Gastroesophageal sphincter (tissue), 4 donors: ENCODE data around the gene APOBEC2. TPM values are rescaled to one million over a fixed set of nuclear protein-coding genes. Genes with fewer than 3 reads are reported as not detected.

Source experiments
- ATAC-seq: fragments of 150-250 bp; one replicate; pipeline ENCODE4 v1.9.1; 2016; ENCODE audit warnings: mild to moderate bottlenecking, moderate library complexity
- H3K27ac ChIP-seq, 4 donors: fragments of 200-600 bp; sonication (generic) in 3 of 4; 1 replicate in 3 of 4; 2 replicates in 1 of 4; pipeline ENCODE4 v1.5.1; 2016 to 2019
- H3K27me3 ChIP-seq: fragments of 200-600 bp; sonication (generic); one replicate; pipeline ENCODE4 v1.5.1; 2019
- H3K36me3 ChIP-seq, 2 donors: fragments of 200-600 bp; sonication (generic); one replicate each; pipeline ENCODE4 v1.5.1; 2019; ENCODE audit warnings: control low read depth in 1 of 2
- H3K4me1 ChIP-seq, 3 donors: fragments of 200-600 bp; sonication (generic); 1 replicate in 2 of 3; 2 replicates in 1 of 3; pipeline ENCODE4 v1.5.1; 2016 to 2019; ENCODE audit warnings: control low read depth in 2 of 3
- H3K4me3 ChIP-seq, 2 donors: fragments of 200-600 bp; sonication (generic); one replicate each; pipeline ENCODE4 v1.5.1; 2019; ENCODE audit warnings: mild to moderate bottlenecking in 1 of 2, moderate library complexity in 1 of 2
- H3K9me3 ChIP-seq, 3 donors: fragments of 200-600 bp; sonication (generic); one replicate each; pipeline ENCODE4 v1.5.1; 2017 to 2019; ENCODE audit warnings: control low read depth in 2 of 3
- CTCF ChIP-seq, 4 experiments: fragments of 200-600 bp in 2 of 4; fragments of 450-650 bp in 2 of 4; sonication (generic) in 1 of 4; IDR thresholded peaks; one replicate each; pipeline ENCODE4 v1.5.1; 2017 to 2019; ENCODE audit warnings: antibody characterized with exemption in 4 of 4, mild to moderate bottlenecking in 2 of 4, moderate library complexity in 2 of 4
- EP300 ChIP-seq: sonication (generic); formaldehyde crosslinking; IDR thresholded peaks from one replicate; pipeline ENCODE4 v1.6.1; 2017; ENCODE audit warnings: antibody characterized with exemption, mild to moderate bottlenecking
- POLR2A ChIP-seq, 2 donors: fragments of 450-650 bp; IDR thresholded peaks; one replicate each; pipeline ENCODE4 v1.6.1; 2017; ENCODE audit warnings: antibody characterized with exemption in 2 of 2, mild to moderate bottlenecking in 2 of 2, moderate library complexity in 1 of 2
- POLR2AphosphoS5 ChIP-seq: sonication (generic); formaldehyde crosslinking; IDR thresholded peaks from one replicate; pipeline ENCODE4 v1.6.1; 2017; ENCODE audit warnings: antibody characterized with exemption
- WGBS, 2 donors: methylation state at CpG; one replicate each; pipeline ENCODE4 v1.1.5; 2018; ENCODE audit warnings: low coverage in 1 of 2; 5-methylcytosine and 5-hydroxymethylcytosine counted together
- total RNA-seq, 4 donors: library from RNA; depleted of rRNA; stranded (reverse); fragments of >200 nt; gene quantifications; one replicate each; pipeline ENCODE4 v1.1.0, GENCODE V29; 2016

The APOBEC2 gene
- total RNA-seq, 4 donors from 2014 or later = 0.37 to 1.8 (median 0.72) TPM

GRCh38 chr6:41049955-41050354, 3.0 kb upstream of the APOBEC2 start:
- WGBS, 2 donors = 74 to 80% methylated on average over 5 to 7 of the region's 7 CpGs
- H3K27me3 ChIP-seq = no peaks in the 10 kb centered on the region
- H3K4me1 ChIP-seq = peaks cover 0 to 19% (median 0%) of the 10 kb centered on the region in 3 donors
- ATAC-seq = no peak
- no peak for TF ChIP-seq POLR2AphosphoS5
- no peak for TF ChIP-seq POLR2A (IDR thresholded peaks at IDR 0.05)
- TF ChIP-seq CTCF (IDR thresholded peaks at IDR 0.05) = no peak
- TF ChIP-seq EP300 = no peak
- no peaks in the 10 kb centered on the region for H3K9me3 ChIP-seq
- H3K27ac ChIP-seq = no peak overlapping the region
- no peak overlapping the region for H3K4me3 ChIP-seq
- no peaks in the 10 kb centered on the region for H3K36me3 ChIP-seq

DNA sequence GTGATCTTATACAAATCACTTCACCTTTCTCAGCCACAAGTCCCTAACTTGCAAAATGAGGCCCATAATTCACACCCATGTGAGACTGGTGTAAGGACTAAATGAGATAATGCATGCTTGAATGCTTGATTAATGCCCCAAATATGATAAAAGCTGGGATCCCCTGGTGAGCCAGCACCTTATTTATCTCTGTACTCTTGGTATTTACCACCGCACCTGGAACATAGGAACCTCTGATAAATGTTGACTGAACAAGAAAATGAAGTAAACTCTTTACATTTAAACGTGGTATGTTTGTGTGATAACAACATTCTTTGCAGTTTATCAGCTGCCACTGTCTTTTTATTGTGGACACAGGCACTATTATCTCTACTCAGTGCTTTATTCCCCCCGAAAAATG, 2.5 kb upstream of the APOBEC2 start:
- H3K27me3 ChIP-seq = no peaks in the 10 kb centered on the region
- ATAC-seq = no peak
- WGBS, 2 donors = 55 to 85% methylated on average over 3 of the region's 3 CpGs
- no peak overlapping the region for H3K27ac ChIP-seq
- H3K4me3 ChIP-seq = no peak overlapping the region
- H3K36me3 ChIP-seq = no peaks in the 10 kb centered on the region
- H3K4me1 ChIP-seq = peaks cover 0 to 25% (median 0%) of the 10 kb centered on the region in 3 donors
- TF ChIP-seq POLR2A (IDR thresholded peaks at IDR 0.05) = no peak
- TF ChIP-seq EP300 = no peak
- no peak for TF ChIP-seq CTCF (IDR thresholded peaks at IDR 0.05)
- no peak for TF ChIP-seq POLR2AphosphoS5
- no peaks in the 10 kb centered on the region for H3K9me3 ChIP-seq

DNA sequence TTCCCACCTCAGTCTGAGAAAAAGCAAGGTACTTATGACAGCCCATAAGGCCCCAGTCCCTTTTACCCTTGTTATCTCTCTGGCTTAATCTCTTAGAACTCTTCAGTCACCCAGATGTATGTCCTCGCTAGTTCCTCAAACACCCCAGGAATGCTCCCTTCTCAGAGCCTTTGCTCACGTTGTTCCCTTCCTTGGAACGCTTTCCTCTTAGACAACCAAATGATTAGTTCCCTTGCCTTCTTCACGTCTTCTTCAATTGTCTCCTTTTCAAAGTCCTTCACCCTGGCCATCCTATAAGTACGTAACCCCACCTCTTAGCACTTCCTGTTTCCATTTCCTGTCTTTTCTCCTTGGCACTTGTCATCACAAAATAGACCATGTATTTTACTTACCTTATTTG, 1.1 kb upstream of the APOBEC2 start:
- Histone ChIP-seq H3K4me1 (peaks cover 0 to 39% (median 0%) of the 10 kb centered on the region in 3 donors), H3K9me3 (no peaks in the 10 kb centered on the region), H3K4me3 (no peak overlapping the region), H3K27ac (no peak overlapping the region), H3K36me3 (no peaks in the 10 kb centered on the region), H3K27me3 (no peaks in the 10 kb centered on the region)
- 43 to 69% methylated on average over 5 of the region's 5 CpGs for WGBS, 2 donors
- TF ChIP-seq EP300 (no peak), CTCF (IDR thresholded peaks at IDR 0.05) (no peak), POLR2A (IDR thresholded peaks at IDR 0.05) (no peak), POLR2AphosphoS5 (no peak)
- no peak for ATAC-seq

- Histone ChIP-seq H3K27ac (peak overlapping the region in 3 of 4 donors; percentile 36 to 74 (median 69)), H3K4me3 (no peak overlapping the region), H3K36me3 (no peaks in the 10 kb centered on the region), H3K4me1 (peaks cover 0 to 60% (median 5%) of the 10 kb centered on the region in 3 donors), H3K9me3 (no peaks in the 10 kb centered on the region), H3K27me3 (no peaks in the 10 kb centered on the region)
- TF ChIP-seq POLR2A (IDR thresholded peaks at IDR 0.05) (no peak), POLR2AphosphoS5 (no peak), CTCF (IDR thresholded peaks at IDR 0.05) (no peak), EP300 (no peak)
- WGBS, 2 donors = 94 to 100% methylated on average over 3 of the region's 3 CpGs
- ATAC-seq = no peak
Observed at GRCh38 chr6:41054511-41054910, 1.5 kb downstream of the APOBEC2 start.

DNA sequence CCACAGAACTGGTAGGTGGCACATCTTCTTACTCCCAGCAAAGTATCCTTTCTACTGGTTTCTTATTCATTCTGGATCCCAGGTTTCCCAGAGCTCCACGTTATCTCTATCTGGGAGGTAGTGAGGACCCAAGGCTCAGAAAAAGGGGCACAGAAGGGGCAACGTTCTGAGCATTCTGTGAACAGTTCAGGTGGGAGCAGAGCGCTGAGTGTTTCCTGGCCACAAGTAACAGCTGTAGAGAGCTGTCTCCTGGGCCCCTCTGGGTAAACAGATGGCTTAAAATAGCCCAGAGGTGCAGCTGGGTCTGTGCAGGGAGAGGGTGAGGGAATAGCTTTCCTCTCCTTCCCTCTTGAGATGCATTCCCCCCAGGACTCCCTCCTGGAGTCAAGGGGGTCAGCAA, 2.1 kb downstream of the APOBEC2 start:
- no peak for TF ChIP-seq CTCF (IDR thresholded peaks at IDR 0.05)
- no peak for TF ChIP-seq EP300
- TF ChIP-seq POLR2AphosphoS5 = no peak
- no peak for TF ChIP-seq POLR2A (IDR thresholded peaks at IDR 0.05)
- Histone ChIP-seq H3K27me3 (no peaks in the 10 kb centered on the region), H3K27ac (peak overlapping the region in 3 of 4 donors; percentile 36 to 74 (median 69)), H3K9me3 (no peaks in the 10 kb centered on the region), H3K4me3 (no peak overlapping the region), H3K4me1 (peaks cover 0 to 62% (median 5%) of the 10 kb centered on the region in 3 donors), H3K36me3 (no peaks in the 10 kb centered on the region)
- ATAC-seq = peak; percentile 22
- 24 to 38% methylated on average over 3 of the region's 3 CpGs for WGBS, 2 donors
